Forelimb muscle (tissue), 1 donor: ENCODE measurements around the gene MINK1. TPM values are rescaled to one million over a fixed set of nuclear protein-coding genes. Genes with fewer than 3 reads are reported as not detected.

Source experiments
- DNase-seq: peaks from one replicate; pipeline ENCODE4 v3.0.0-alpha.2; 2013; ENCODE audit warnings: low read depth
- polyA plus RNA-seq: library from polyadenylated mRNA; unstranded; fragments of 120-200 nt; gene quantifications from one replicate; pipeline ENCODE4 v1.2.1, GENCODE V29; 2013; ENCODE audit not compliant: insufficient read length

Gene MINK1
- polyA plus RNA-seq, 1 donor, result 25.4 TPM

GRCh38 chr17:4870855-4871254 is 37.7 kb downstream of the MINK1 start:
- no peak for DNase-seq

- no peak for DNase-seq
These were observed 39.6 kb downstream of the MINK1 start for GRCh38 chr17:4872786-4873185.

GRCh38 chr17:4877089-4877488 is 43.9 kb downstream of the MINK1 start:
- DNase-seq, result no peak

- no peak for DNase-seq
These were observed 46.5 kb downstream of the MINK1 start for GRCh38 chr17:4879601-4880000.

- no peak for DNase-seq
These were observed 47.7 kb downstream of the MINK1 start for GRCh38 chr17:4880857-4881256.

- no peak for DNase-seq
These were observed 48.8 kb downstream of the MINK1 start for GRCh38 chr17:4881761-4882555.

- DNase-seq, result no peak
These were observed 51.3 kb downstream of the MINK1 start for GRCh38 chr17:4884489-4884888.

- no peak for DNase-seq
These were observed 53.7 kb downstream of the MINK1 start for GRCh38 chr17:4886830-4887229.

GRCh38 chr17:4887581-4887980 is 54.4 kb downstream of the MINK1 start:
- no peak for DNase-seq

- DNase-seq, result no peak
These were observed 58.6 kb downstream of the MINK1 start for GRCh38 chr17:4891411-4892410.

GRCh38 chr17:4892499-4893221 is 59.5 kb downstream of the MINK1 start:
- no peak for DNase-seq

GRCh38 chr17:4893272-4893671 is 60.1 kb downstream of the MINK1 start:
- no peak for DNase-seq

GRCh38 chr17:4893721-4894560 is 60.8 kb downstream of the MINK1 start:
- no peak for DNase-seq

GRCh38 chr17:4895121-4895520 is 62.0 kb downstream of the MINK1 start:
- DNase-seq, result no peak

- DNase-seq, result no peak
These were observed 62.7 kb downstream of the MINK1 start for GRCh38 chr17:4895657-4896331.

GRCh38 chr17:4896332-4897197 is 63.4 kb downstream of the MINK1 start:
- DNase-seq, result no peak

- DNase-seq, result no peak
These were observed 64.1 kb downstream of the MINK1 start for GRCh38 chr17:4897198-4897687.

- no peak for DNase-seq
These were observed 64.6 kb downstream of the MINK1 start for GRCh38 chr17:4897785-4898184.

- no peak for DNase-seq
These were observed 65.2 kb downstream of the MINK1 start for GRCh38 chr17:4898351-4898750.
